ENCODE data around the gene CHRNB4.
A peak's percentile ranks its signal among the peaks of the same experiment; 100 is the strongest.

The CHRNB4 gene

GRCh38 chr15:78623786-78624497 is 17.1 kb downstream of the CHRNB4 start:
- Histone ChIP-seq H3K27me3 (no peaks in the 10 kb centered on the region), H3K36me3 (peaks cover 67% of the 10 kb centered on the region)
- no peak for TF ChIP-seq CTCF (IDR thresholded peaks at IDR 0.05; ENCODE audit: low read depth, low read length)

GRCh38 chr15:78621810-78622402 is 19.1 kb downstream of the CHRNB4 start:
- H3K9me3 ChIP-seq, result no peaks in the 10 kb centered on the region
- DNase-seq, result no peak
- peak overlapping the region; percentile 73 for H3K4me3 ChIP-seq (ENCODE audit: low read depth, low read length)
- peaks cover 67% of the 10 kb centered on the region for H3K36me3 ChIP-seq
- no peaks in the 10 kb centered on the region for H3K27me3 ChIP-seq
- TF ChIP-seq CTCF (IDR thresholded peaks at IDR 0.05; ENCODE audit: low read depth, low read length), result no peak
- peaks cover 32% of the 10 kb centered on the region for H3K4me1 ChIP-seq

More at GRCh38 chr15:78623786-78624497, 17.1 kb downstream of the CHRNB4 start:
- H3K9me3 ChIP-seq, result no peaks in the 10 kb centered on the region
- H3K4me1 ChIP-seq, result peaks cover 16% of the 10 kb centered on the region
- no peak overlapping the region for H3K4me3 ChIP-seq (ENCODE audit: low read depth, low read length)
- no peak for DNase-seq

GRCh38 chr15:78620527-78621421 is 20.2 kb downstream of the CHRNB4 start, which contains the start of gene CHRNA3:
CHRNA3 (minus strand) TSS chr15:78620996; CDS start chr15:78620794, 202 bp downstream.
- H3K4me3 ChIP-seq (ENCODE audit: low read depth, low read length), result peak within 1 kb of the TSS; percentile 73
- no peak for TF ChIP-seq CTCF (IDR thresholded peaks at IDR 0.05; ENCODE audit: low read depth, low read length)
- DNase-seq, result peak; percentile 71
- peaks cover 29% of the 10 kb centered on the region for H3K4me1 ChIP-seq
- H3K27me3 ChIP-seq, result no peaks in the 10 kb centered on the region
- H3K36me3 ChIP-seq, result peaks cover 67% of the 10 kb centered on the region
- H3K9me3 ChIP-seq, result no peaks in the 10 kb centered on the region

GRCh38 chr15:78620021-78620526 is 20.9 kb downstream of the CHRNB4 start:
- Histone ChIP-seq H3K4me1 (peaks cover 23% of the 10 kb centered on the region), H3K36me3 (peaks cover 67% of the 10 kb centered on the region), H3K27me3 (no peaks in the 10 kb centered on the region), H3K4me3 (ENCODE audit: low read depth, low read length) (peak overlapping the region; percentile 73), H3K9me3 (no peaks in the 10 kb centered on the region)
- peak; percentile 57 for TF ChIP-seq CTCF (IDR thresholded peaks at IDR 0.05; ENCODE audit: low read depth, low read length)
- DNase-seq, result peak; percentile 65

- Histone ChIP-seq H3K27me3 (no peaks in the 10 kb centered on the region), H3K36me3 (peaks cover 67% of the 10 kb centered on the region), H3K9me3 (no peaks in the 10 kb centered on the region; the same call in 1 of the 2 replicates), H3K4me3 (ENCODE audit: low read depth, low read length) (peak overlapping the region; percentile 73), H3K4me1 (peaks cover 23% of the 10 kb centered on the region)
- peak; percentile 62 for DNase-seq
- TF ChIP-seq CTCF (IDR thresholded peaks at IDR 0.05; ENCODE audit: low read depth, low read length), result no peak
Measured at GRCh38 chr15:78619022-78619950, 21.7 kb downstream of the CHRNB4 start.

Data from BE2C (cell line).